Panc1 (cell line): Measurements from ENCODE around the gene COPB2.

Source experiments
- POLR2AphosphoS5 ChIP-seq: IDR thresholded peaks from 2 replicates; pipeline ENCODE4 v1.6.1; 2012; ENCODE audit warnings: mild to moderate bottlenecking, low read depth, low read length, moderate library complexity
- TF ChIP-seq, protein P1 (sequence below): fragments of 450-650 bp; IDR thresholded peaks from 2 replicates; pipeline ENCODE4 v1.5.1; 2017; ENCODE audit warnings: mild to moderate bottlenecking

DNA sequence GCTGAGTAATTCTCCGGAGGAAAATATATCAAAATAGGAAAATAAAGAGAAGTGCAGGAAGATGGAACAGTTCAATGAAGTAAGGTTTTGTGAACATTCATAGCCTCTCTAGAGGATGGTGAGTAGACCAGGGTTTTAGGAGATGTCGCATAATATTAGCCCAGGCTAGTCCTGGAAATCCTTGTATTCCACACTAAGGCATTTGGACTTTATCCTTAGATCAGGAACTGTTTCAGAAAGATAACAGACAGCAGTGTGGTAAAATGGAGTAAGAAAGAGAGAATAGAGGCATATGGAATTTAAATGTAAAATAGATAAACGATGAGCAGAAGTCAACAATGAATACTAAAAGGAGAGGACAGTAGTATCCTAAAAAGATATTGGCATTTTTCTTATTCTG lies 12.1 kb downstream of the COPB2 start:
- TF ChIP-seq, protein P1, sequence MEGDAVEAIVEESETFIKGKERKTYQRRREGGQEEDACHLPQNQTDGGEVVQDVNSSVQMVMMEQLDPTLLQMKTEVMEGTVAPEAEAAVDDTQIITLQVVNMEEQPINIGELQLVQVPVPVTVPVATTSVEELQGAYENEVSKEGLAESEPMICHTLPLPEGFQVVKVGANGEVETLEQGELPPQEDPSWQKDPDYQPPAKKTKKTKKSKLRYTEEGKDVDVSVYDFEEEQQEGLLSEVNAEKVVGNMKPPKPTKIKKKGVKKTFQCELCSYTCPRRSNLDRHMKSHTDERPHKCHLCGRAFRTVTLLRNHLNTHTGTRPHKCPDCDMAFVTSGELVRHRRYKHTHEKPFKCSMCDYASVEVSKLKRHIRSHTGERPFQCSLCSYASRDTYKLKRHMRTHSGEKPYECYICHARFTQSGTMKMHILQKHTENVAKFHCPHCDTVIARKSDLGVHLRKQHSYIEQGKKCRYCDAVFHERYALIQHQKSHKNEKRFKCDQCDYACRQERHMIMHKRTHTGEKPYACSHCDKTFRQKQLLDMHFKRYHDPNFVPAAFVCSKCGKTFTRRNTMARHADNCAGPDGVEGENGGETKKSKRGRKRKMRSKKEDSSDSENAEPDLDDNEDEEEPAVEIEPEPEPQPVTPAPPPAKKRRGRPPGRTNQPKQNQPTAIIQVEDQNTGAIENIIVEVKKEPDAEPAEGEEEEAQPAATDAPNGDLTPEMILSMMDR: no peak
- no peak for TF ChIP-seq POLR2AphosphoS5
